DMS 273 (cell line): ENCODE measurements around the gene NSF.
"Not testable (repeated sequence)": the region's sequence is repeated elsewhere in the genome, so short reads cannot be mapped to it uniquely, and the experiment has no call there.

Experiments used
- DNase-seq: peaks from one replicate; lab custom pipeline; 2025; ENCODE audit not compliant: unreplicated experiment; lab: John Stamatoyannopoulos, UW

The NSF gene

DNA sequence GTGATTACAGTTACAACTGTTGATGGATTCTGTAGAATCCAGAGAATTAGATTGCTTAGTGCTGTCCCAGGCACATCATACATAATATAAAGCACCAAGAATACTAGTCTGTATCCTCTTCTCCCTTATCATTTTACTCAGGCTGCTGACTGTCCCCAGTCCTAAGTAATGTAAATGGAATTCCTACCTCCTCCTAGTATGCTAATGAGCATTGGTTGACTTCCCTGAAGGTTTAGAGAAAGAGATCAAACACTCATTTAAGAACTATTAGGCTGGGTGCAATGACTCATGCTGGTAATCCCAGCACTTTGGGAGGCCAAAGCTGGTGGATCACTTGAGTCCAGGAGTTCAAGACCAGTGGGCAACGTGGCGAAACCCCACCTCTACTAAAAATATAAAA, 37.0 kb downstream of the NSF start:
- not testable (repeated sequence) for DNase-seq

DNA sequence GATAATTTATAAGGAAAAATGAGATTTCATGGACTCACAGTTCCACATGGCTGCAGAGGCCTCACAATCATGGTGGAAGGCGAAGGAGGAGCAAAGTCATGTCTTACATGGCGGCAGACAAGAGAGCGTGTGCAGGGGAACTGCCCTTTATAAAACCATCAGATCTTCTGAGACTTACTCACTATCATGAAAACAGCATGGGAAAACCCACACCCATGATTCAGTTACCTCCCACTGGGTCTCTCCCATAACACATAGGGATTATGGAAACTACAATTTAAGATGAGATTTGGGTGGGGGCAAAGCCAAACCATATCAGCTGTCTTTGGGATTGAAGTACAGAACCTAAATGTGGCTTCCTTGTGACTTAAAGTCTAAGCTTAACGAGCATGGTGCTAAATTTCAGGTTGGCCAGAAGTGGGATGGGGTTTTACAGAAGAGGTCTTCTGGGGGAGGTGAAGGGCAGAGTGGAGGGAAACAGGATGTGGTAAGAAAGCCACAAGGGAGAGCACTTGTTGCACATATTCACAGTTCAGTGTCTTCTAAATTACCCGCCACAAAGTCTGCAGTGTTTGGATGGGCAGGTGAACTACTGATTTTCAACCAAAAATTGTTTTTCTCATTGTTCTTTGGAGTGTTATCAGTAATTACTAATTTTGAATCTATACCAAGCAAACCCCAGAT, 38.4 kb downstream of the NSF start:
- DNase-seq, result not testable (repeated sequence)

DNA sequence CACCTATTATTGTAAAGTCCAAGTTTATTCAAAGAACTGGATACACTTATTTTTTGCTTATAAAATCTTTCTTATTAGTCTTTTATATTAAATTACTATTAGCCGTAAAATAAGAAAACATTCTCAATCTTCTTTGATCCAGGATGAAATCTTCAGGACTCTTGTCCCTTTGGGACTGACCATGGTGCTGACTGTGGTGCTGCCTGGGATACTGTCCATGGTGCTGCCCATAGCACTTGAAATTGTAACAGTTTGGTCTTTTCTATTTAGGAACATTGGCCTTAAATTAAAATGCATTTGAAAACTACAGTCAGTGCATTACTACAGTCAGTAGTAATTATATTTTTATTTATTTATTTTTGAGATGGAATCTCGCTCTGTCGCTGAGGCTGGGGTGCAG, 41.7 kb downstream of the NSF start:
- DNase-seq, result not testable (repeated sequence)

DNA sequence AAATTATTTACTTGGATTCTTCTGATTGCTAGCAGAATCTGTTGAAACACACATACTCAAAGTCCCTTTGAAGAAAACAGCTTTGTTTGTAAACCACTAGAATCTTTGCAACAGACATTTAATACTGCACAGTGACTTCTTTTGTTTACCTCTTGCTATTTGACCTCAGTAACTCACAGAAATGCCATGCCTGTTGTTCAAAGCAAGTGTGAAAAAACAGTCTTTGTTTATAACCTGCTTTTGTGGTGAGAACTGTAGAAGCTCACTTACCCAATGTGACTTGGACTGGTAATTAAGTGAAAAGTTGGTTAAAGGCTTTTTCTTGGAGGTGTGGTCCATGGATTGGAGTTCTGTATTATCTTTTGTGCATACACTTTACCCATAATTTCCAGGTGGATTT, 44.4 kb downstream of the NSF start:
- DNase-seq, result not testable (repeated sequence)

DNA sequence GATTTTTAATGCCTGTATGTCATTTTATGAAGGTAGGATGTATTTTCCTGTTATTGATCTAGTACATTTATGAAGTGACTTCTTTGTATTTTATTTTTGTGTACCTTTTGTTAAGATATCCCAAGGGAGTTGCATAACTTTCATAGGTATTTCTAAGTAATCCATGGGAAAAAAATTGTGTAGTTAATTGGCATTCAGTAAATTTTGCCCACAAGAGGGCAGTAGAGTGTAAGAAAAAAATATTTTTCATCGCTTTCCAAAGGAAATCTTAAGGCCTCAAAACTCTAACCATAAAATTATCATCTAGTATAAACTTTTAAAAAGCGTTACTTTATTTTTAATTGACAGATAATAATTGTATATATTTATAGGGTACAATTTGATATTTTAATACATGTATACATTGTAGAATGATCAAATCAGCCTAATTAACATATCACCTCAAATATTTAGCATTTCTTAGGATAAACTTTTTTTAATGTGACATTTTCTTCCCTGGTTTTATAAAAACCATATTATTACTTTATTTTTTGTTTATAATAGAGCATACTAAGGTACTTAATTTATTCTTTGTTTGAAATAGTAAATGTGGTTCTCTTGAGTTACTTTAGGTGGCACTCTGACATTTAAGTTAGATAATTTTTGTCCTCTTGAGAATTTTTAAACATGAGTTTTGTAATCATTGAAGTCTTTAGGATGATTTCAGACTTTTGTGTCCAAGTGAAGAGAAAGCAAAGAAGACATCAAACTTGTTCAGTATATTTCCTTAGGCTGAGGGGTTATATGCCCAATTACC, 51.6 kb downstream of the NSF start:
- DNase-seq, result not testable (repeated sequence)

DNA sequence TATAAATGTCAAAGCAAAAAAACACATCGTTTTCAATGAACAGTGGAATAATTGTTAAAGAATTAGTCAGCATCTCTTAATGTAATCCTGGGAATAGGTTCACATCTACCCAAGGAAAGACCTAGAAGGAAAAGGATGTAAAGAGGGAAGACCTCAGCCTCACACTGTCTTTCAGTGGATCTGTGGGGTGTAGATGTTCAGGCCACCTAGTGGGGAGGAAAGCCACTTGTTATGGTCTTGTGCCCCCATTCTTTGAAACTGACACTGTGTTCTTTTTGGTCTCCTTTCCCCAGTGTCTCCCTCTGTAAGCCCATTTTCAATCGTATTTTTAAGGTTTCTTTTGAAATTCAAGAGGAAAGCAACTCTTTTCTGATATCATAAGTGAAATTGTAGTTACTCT, 56.8 kb downstream of the NSF start:
- DNase-seq, result not testable (repeated sequence)

DNA sequence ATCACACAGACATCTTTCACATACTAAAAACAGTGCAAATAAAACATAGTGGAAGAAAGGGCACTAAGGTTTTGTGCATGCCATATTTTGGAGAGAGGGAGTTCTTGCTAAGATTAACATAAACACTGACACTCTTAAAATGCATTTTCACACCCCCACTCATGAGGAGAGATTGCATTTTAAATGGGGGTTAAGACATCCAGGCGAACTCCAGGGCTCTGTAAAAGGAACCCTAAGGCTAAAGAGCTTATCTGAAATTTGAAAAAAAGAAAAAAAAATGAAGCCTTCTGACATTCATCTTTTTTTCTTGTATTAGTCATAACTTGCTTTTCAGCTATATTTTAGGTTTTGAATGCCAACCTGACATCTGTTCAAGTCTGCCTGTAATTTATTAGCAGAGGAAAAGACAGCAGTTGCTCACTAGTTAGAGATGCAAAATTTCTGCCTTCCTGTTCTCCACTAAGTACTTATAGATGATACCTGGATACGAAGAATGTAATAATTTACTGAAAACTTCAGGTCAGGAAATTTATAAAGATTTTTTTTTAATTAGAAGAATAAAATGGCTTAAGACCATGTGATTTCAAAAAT, 57.3 kb downstream of the NSF start:
- not testable (repeated sequence) for DNase-seq

DNA sequence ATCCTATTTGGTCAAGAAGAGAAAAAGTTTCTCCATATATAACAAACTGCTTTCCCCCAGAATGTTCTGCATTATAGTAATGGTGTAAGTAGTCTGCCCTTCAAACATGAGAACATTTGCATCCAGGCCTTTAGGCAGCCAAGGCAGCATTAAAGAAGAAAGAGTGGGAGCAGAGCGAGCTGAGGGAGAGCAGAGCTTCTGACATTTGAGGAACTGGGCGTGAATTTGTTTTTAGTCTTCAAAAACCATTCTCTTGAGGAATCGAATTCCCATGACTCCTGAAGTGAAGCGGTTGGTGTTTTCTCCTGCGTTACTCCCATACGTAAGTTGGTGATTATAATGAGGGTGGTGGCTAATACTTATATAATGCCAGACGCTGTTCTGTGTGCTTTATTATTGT, 58.8 kb downstream of the NSF start:
- DNase-seq, result not testable (repeated sequence)

DNA sequence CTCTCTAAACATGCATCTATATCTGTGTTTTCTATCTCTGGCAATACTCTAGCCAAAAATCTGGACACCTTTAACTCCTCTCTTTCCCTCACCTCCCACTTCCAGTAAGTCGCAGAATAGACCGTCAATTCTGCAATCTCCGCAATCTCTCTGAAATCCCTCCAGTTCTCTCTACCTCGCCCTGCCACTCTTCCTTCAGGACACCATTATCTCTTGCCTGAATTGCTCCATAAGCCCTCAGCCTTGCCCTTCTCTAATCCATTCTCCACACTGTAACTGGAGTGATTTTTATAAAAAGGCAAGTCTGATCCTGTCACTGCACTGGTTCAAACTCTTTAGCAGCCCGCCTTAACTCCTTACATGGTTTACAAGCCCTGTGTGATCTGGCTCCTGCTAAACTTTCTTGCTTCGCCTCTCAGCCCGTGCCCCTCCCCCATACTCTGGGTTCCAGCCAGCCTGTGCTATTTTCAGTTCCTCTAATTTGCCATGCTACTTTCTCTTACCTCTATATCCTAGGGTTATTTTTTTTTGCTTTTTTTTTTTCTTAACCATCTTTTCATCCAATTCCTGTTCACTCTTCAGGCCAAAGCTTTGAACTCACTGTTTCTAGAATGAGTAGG, 61.7 kb downstream of the NSF start:
- DNase-seq, result not testable (repeated sequence)

DNA sequence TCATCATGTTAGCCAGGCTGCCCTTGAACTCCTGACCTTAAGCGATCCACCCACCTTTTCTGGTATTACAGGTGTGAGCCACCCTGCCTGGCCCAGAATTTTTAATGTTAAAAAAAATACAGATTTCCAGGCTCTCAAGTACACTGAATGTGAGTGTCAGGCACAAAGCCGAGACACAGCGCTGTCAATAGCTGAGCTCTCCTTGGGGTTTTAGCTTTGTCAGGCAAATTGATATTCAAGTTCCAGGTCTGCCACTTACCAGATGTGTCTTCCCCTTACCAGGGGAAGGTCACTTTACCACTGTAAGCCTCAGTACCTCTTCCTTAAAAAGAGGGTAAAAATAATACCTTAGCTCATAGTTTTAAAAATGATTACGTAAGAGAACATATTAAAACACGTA, 67.8 kb downstream of the NSF start:
- DNase-seq, result not testable (repeated sequence)

DNA sequence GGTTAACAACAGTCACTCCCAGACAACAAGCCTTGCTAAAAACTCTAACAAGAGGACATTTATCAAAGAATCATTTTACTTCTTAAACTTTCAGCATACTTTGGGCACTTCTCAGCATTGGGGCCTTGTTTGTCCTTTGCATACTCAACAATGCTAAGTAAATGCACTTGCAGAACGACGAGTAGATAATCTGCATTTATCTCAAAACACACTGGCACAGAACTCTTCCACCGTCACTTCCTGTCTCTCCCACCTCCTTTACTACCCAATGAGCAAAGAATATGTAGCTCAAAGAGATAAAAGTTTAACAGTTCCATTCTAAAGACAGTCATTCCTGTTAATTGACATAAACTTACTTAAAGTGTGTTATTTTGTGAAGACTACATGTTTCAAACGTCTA, 69.2 kb downstream of the NSF start:
- not testable (repeated sequence) for DNase-seq

DNA sequence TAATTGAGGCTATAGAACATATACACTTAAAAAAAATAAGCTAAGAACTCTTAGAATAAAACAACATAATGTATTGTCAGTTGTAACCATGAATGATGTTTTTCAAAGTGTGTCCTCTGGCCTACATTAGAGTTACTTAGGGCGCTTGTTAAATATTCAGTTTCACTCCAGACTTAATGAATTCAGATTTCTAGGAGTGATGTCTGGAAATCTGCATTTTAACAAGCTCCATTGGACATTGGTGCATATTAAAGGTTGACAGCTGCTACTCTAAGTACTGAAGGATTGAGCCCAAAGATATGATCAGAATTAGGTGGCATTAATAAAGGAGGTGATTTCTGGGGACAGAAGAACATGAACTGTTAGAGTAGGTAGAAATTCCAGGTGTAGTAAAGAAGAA, 72.7 kb downstream of the NSF start:
- DNase-seq, result not testable (repeated sequence)

DNA sequence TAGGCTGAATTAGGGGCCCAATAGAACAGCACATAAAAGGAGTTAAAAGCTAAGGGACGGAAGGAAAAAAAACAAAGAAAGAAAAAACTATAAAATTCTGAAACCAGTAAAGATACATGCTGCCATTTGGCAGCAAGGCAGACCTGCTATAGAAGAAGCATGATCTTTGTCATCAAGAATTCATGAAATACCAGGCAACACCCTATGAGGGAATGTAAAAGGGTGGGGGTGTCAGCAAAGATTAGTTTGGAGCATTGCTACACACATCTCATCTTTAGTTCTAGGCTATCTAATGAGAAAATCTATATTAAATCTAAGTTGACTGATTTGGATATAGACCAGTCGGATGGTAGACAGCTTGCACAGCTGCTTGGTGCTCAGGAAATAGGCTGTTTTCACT, 73.1 kb downstream of the NSF start:
- not testable (repeated sequence) for DNase-seq

DNA sequence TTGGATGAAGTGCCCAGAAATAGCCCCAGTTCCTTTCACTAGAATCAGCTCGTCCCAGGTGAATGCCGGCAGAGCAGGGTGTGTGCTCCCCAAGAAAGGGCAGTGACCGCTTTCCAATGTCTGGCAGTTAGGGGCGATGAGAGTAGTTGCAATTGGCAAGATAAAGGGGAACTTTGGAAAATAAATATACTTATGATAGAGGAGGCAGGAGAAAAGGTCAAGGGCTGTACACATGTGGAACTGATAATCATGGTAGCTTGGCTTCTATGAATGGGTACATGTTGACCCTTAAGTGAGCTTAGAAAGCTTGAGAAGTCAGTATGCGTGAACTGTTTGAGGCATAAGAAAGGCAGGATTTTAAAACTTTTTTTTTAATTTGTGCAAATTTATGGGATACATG, 75.5 kb downstream of the NSF start:
- DNase-seq, result not testable (repeated sequence)

DNA sequence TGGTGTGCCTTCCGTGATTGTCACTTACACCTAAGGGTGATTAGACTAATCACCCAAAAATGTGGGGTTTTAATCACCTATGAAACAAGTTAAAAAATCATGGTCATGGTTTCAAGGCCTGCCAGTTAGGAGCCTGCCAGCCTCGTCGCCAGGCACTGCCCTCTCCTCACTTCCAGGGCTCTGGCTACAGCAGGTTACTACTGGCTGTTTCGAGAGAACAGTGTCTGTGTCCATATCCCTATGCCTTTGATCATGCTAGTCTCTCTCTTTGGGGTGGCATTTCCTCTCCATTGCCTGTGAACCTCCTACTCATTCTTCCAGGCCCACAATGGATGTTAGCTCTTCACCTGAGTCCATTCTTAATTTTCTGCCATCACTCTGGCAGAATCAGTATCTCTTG, 80.3 kb downstream of the NSF start:
- not testable (repeated sequence) for DNase-seq

DNA sequence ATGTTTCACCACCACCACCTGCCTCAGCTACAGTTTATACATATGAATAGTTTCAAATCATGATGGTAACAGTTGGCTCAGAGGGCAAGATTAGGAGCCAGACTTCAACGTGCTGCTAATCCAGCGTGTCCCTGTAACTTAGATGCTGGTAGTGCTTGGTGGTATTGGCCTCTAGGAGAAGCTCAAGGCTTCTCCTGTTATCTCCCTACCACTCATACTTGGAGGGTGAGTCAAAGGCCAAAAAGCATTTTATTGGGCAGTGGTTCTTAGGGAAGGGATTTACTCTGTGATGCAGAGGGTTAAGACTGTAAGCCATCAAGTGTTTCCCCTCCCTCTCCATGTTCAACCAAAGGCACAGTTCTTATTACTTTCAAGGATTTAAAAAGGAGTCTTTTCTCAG, 82.3 kb downstream of the NSF start:
- DNase-seq, result not testable (repeated sequence)

DNA sequence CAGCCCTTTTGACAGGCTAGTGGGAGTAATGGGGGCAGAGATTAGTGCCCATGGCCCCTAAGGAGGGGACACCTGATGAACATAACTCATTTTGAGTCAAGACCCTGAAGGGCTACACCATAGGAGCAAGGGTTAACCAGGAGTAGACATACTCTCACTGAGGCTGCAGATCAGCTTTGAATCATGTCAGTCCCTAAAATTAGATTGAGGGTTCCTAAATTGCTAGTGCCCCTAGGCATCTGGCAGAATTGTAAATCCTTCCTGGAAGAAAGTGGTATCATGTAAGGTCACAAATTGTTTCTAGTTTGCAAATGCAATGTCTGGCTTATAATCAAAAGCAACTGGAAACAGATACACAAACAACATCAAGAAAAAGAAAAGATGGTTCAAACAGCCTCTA, 87.3 kb downstream of the NSF start:
- DNase-seq, result not testable (repeated sequence)

DNA sequence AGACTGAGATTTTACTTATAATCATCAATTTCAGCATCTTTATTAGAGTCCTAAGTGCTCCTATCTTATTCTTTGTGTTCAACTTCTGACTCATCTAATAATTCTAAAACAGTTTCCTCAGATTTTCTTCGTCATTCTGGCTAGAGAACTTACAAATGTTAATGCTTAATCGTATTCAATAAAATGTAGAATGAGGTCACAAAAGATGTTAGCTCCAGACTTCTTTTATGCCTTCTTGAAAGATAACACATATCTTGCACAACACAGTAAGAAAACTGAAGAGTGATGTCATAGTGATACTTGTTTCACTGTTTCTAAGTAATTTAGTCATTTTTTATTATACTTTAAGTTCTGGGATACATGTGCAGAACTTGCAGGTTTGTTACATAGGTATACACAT, 93.2 kb downstream of the NSF start:
- not testable (repeated sequence) for DNase-seq

DNA sequence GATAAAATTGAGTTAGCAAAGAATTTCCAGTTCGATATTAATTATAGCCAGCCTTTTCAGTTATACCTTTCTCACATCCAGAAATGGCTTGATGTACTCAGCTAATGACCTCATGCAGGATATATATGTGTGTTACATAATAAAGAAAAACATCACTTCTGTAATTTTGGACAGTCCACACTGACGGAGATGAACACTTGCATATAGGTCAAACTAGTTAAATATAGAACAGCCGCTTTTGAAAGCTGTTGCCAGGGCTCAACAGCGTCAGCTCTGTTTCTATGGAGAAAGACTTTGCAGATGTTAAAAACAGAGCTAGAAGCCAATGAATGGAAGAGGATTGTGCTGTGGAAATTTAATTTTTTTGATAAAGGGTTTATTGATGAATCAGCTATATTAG, 94.8 kb downstream of the NSF start:
- not testable (repeated sequence) for DNase-seq

DNA sequence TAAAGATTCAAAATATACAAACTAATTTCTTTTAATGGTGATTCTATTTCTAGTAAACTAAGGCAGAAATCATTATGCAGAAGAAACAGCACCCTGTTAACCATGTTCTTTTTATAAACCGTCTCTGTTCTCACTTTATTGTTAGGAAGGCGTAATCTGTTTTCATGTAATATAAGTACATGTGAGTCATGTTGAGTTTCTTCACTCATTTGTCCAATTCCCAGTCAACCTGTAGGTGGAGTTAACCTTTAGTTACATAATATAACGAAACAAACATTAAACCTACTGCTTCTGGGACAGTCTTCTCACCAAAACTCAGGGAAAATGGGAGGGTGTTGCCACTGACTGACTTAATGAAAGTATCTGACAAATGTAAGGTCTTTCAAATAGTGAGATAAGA, 101.7 kb downstream of the NSF start:
- not testable (repeated sequence) for DNase-seq

DNA sequence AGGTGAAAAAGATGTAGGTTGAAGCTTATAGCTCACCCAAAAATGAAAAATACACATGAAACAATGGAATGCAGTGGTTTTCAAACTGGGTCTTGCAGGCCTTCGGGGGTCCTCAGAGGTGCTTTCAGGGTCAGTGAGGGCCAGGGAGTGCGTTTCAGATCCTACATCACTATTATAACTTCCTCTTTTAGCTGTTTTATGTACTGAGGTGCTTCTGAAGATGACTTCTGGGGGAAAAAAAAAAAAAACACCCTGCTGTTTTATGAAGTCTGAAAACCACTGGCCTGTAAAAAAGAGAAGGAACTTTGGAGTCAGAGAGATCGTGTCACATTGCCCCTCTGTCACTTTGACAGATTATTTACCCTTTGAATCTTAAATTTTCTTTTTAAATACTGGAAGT, 102.8 kb downstream of the NSF start:
- not testable (repeated sequence) for DNase-seq

DNA sequence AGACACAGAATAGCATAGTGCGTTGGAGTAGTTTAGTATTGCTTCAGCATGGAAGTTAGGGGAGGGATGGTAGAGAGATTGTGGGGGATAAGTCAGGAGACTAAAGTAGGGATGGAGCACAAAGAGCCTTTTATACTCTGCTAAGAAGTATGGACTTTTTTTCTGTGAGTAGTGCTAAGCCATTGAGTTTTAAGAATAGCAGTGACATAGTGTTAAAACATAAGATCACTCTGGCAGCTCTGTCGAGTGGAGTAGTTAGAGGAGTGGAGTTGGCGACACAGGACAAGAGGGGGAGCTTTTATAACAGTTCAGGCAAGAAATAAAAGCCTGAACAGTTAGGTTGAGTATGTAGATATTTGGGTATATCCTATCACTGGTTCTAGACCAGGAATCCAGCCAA, 106.1 kb downstream of the NSF start:
- not testable (repeated sequence) for DNase-seq
